ENCODE results near the gene HSF2BP. TPM values are rescaled to one million over a fixed set of nuclear protein-coding genes. Genes with fewer than 3 reads are reported as not detected.

Gene HSF2BP
- total RNA-seq, 1 donor from 2014 or later: 0.12 TPM

GRCh38 chr21:43632373-43632905, 26.8 kb downstream of the HSF2BP start:
- no peak overlapping the region for H3K4me3 ChIP-seq (ENCODE audit: low read depth, low read length)
- no peak for TF ChIP-seq CTCF (conservative IDR thresholded peaks at IDR 0.05; ENCODE audit: low read depth, low read length)
- no peak for DNase-seq (ENCODE audit: low read depth)

- DNase-seq (ENCODE audit: low read depth): no peak
- TF ChIP-seq CTCF (conservative IDR thresholded peaks at IDR 0.05; ENCODE audit: low read depth, low read length): no peak
- H3K4me3 ChIP-seq (ENCODE audit: low read depth, low read length): no peak overlapping the region
Observed at GRCh38 chr21:43631411-43632107, 27.7 kb downstream of the HSF2BP start.

GRCh38 chr21:43627527-43627926, 31.8 kb downstream of the HSF2BP start:
- TF ChIP-seq CTCF (conservative IDR thresholded peaks at IDR 0.05; ENCODE audit: low read depth, low read length): no peak
- DNase-seq (ENCODE audit: low read depth): no peak
- H3K4me3 ChIP-seq (ENCODE audit: low read depth, low read length): no peak overlapping the region

- no peak overlapping the region for H3K4me3 ChIP-seq (ENCODE audit: low read depth, low read length)
- no peak for DNase-seq (ENCODE audit: low read depth)
- TF ChIP-seq CTCF (conservative IDR thresholded peaks at IDR 0.05; ENCODE audit: low read depth, low read length): no peak
Observed at GRCh38 chr21:43626390-43626789, 32.9 kb downstream of the HSF2BP start.

- DNase-seq (ENCODE audit: low read depth): no peak
- no peak for TF ChIP-seq CTCF (conservative IDR thresholded peaks at IDR 0.05; ENCODE audit: low read depth, low read length)
- H3K4me3 ChIP-seq (ENCODE audit: low read depth, low read length): no peak overlapping the region
Observed at GRCh38 chr21:43624339-43624738, 34.9 kb downstream of the HSF2BP start.

GRCh38 chr21:43623588-43623987, 35.7 kb downstream of the HSF2BP start:
- no peak for TF ChIP-seq CTCF (conservative IDR thresholded peaks at IDR 0.05; ENCODE audit: low read depth, low read length)
- DNase-seq (ENCODE audit: low read depth): no peak
- no peak overlapping the region for H3K4me3 ChIP-seq (ENCODE audit: low read depth, low read length)

- no peak overlapping the region for H3K4me3 ChIP-seq (ENCODE audit: low read depth, low read length)
- no peak for DNase-seq (ENCODE audit: low read depth)
- TF ChIP-seq CTCF (conservative IDR thresholded peaks at IDR 0.05; ENCODE audit: low read depth, low read length): no peak
Observed at GRCh38 chr21:43622796-43623195, 36.5 kb downstream of the HSF2BP start.
